ENCODE results near the gene NIPAL1. TPM values are rescaled to one million over a fixed set of nuclear protein-coding genes. Genes with fewer than 3 reads are reported as not detected.

NIPAL1 gene
- polyA plus RNA-seq, 3 donors, result 0.13 to 0.22 TPM; not detected in 1

- H3K36me3 Mint-ChIP-seq, result peaks cover under 1 to 2% of the 10 kb centered on the region in 2 donors
- H3K79me2 ChIP-seq (ENCODE audit: insufficient read depth, low read length), result no peaks in the 10 kb centered on the region
- no peak overlapping the region for H3K4me3 ChIP-seq (replicated peaks in 1 of 3; ENCODE audit: low read depth in 2 of 3, low read length in 3 of 3)
- no peaks in the 10 kb centered on the region for H3K36me3 ChIP-seq (replicated peaks in 1 of 2; ENCODE audit: control insufficient read depth in 1 of 2, insufficient read depth in 2 of 2, low read length in 2 of 2)
- H3K4me2 ChIP-seq (replicated peaks; ENCODE audit: extremely low read depth, low read length, poor library complexity, severe bottlenecking), result no peak overlapping the region
- peaks cover 7 to 11% of the 10 kb centered on the region in 2 donors for H3K4me1 ChIP-seq (ENCODE audit: control insufficient read depth in 1 of 2, insufficient read depth in 2 of 2, low read length in 2 of 2)
- no peak overlapping the region for H3K27ac Mint-ChIP-seq
- H2AFZ ChIP-seq (ENCODE audit: insufficient read depth, low read depth, low read length, poor library complexity, severe bottlenecking), result no peak overlapping the region
- no peak for DNase-seq
- H3K27ac ChIP-seq (ENCODE audit: low read depth in 1 of 2, low read length in 2 of 2), result no peak overlapping the region
- peaks cover 2 to 14% of the 10 kb centered on the region in 2 donors for H3K27me3 ChIP-seq (ENCODE audit: control insufficient read depth in 2 of 2, insufficient read depth in 2 of 2, low read length in 2 of 2)
- H3K9ac ChIP-seq (ENCODE audit: insufficient read depth, low read length, poor library complexity, severe bottlenecking), result no peak overlapping the region
- TF ChIP-seq, protein P1, sequence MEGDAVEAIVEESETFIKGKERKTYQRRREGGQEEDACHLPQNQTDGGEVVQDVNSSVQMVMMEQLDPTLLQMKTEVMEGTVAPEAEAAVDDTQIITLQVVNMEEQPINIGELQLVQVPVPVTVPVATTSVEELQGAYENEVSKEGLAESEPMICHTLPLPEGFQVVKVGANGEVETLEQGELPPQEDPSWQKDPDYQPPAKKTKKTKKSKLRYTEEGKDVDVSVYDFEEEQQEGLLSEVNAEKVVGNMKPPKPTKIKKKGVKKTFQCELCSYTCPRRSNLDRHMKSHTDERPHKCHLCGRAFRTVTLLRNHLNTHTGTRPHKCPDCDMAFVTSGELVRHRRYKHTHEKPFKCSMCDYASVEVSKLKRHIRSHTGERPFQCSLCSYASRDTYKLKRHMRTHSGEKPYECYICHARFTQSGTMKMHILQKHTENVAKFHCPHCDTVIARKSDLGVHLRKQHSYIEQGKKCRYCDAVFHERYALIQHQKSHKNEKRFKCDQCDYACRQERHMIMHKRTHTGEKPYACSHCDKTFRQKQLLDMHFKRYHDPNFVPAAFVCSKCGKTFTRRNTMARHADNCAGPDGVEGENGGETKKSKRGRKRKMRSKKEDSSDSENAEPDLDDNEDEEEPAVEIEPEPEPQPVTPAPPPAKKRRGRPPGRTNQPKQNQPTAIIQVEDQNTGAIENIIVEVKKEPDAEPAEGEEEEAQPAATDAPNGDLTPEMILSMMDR (IDR thresholded peaks at IDR 0.05), result no peak
- H3K9me3 Mint-ChIP-seq, result peaks cover 7 to 30% (median 15%) of the 10 kb centered on the region in 7 donors
- H3K4me1 Mint-ChIP-seq, result peaks cover 20% of the 10 kb centered on the region
- WGBS (ENCODE audit: insufficient coverage), result 95% methylated on average over 2 of the region's 4 CpGs
- intact Hi-C loops (cut with micrococcal nuclease), result no loop called here
- peaks cover 14 to 19% (median 18%) of the 10 kb centered on the region in 3 donors for H3K27me3 Mint-ChIP-seq (ENCODE audit: low read depth in 3 of 3)
- H3K4me3 Mint-ChIP-seq, result no peak overlapping the region
- H3K9me3 ChIP-seq (replicated peaks in 1 of 2; ENCODE audit: control insufficient read depth in 1 of 2, insufficient read depth in 1 of 2, low read length in 2 of 2), result peaks cover 14 to 25% of the 10 kb centered on the region in 2 donors
- no peaks in the 10 kb centered on the region for H4K20me1 ChIP-seq (ENCODE audit: insufficient read depth, low read length)
Observed at GRCh38 chr4:48011722-48012121, 4.8 kb upstream of the NIPAL1 start.

DNA sequence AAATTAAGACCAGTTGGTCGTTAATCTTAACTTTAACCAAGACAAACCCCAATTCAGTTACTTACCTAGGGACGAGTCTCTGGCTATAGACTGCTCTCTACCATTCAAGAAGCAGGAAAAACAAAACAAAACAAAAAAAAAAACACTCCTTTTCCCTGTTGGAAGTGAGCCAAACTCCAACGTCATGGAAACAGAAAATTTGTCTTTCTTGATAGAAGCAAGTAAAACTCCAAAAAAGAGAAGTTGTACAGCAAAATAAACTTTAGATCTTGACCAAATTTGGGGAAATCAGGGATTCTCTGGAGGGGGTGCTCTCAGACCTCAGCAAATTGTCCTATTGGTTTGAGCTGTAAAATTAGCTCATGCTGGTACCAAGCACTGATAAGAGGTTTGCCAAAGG is 3.7 kb upstream of the NIPAL1 start:
- Mint-ChIP-seq H3K9me3 (peaks cover 7 to 23% (median 13%) of the 10 kb centered on the region in 7 donors), H3K36me3 (peaks cover 0 to 2% of the 10 kb centered on the region in 2 donors), H3K27ac (peak overlapping the region in 1 of 7 donors; percentile 10), H3K4me1 (peaks cover 29% of the 10 kb centered on the region), H3K27me3 (ENCODE audit: low read depth in 3 of 3) (peaks cover 22 to 30% (median 28%) of the 10 kb centered on the region in 3 donors), H3K4me3 (no peak overlapping the region)
- Histone ChIP-seq H2AFZ (ENCODE audit: insufficient read depth, low read depth, low read length, poor library complexity, severe bottlenecking) (no peak overlapping the region), H3K27ac (ENCODE audit: low read depth in 1 of 2, low read length in 2 of 2) (no peak overlapping the region), H3K4me1 (ENCODE audit: control insufficient read depth in 1 of 2, insufficient read depth in 2 of 2, low read length in 2 of 2) (peaks cover 14 to 19% of the 10 kb centered on the region in 2 donors), H4K20me1 (ENCODE audit: insufficient read depth, low read length) (no peaks in the 10 kb centered on the region), H3K9me3 (replicated peaks in 1 of 2; ENCODE audit: control insufficient read depth in 1 of 2, insufficient read depth in 1 of 2, low read length in 2 of 2) (peaks cover 13 to 21% of the 10 kb centered on the region in 2 donors), H3K4me3 (replicated peaks in 1 of 3; ENCODE audit: low read depth in 2 of 3, low read length in 3 of 3) (no peak overlapping the region), H3K9ac (ENCODE audit: insufficient read depth, low read length, poor library complexity, severe bottlenecking) (no peak overlapping the region), H3K27me3 (ENCODE audit: control insufficient read depth in 2 of 2, insufficient read depth in 2 of 2, low read length in 2 of 2) (peaks cover 12 to 25% of the 10 kb centered on the region in 2 donors), H3K36me3 (replicated peaks in 1 of 2; ENCODE audit: control insufficient read depth in 1 of 2, insufficient read depth in 2 of 2, low read length in 2 of 2) (no peaks in the 10 kb centered on the region), H3K4me2 (replicated peaks; ENCODE audit: extremely low read depth, low read length, poor library complexity, severe bottlenecking) (no peak overlapping the region), H3K79me2 (ENCODE audit: insufficient read depth, low read length) (no peaks in the 10 kb centered on the region)
- no CpG with 5 or more reads among the region's 3 CpGs for WGBS (ENCODE audit: insufficient coverage)
- TF ChIP-seq, protein P1 (IDR thresholded peaks at IDR 0.05), result no peak
- intact Hi-C loops (cut with micrococcal nuclease), result no loop called here
- DNase-seq, result peak in 2 of 3 donors; percentile 4 to 36
